CD4-positive, alpha-beta memory T cell (primary cell): Measurements from ENCODE around the gene DNAJC7. TPM values are rescaled to one million over a fixed set of nuclear protein-coding genes. Genes with fewer than 3 reads are reported as not detected.

ENCODE experiments used
- CTCF ChIA-PET: fragments of 350-600 bp; sonication (Branson Sonifier 250); formaldehyde crosslinking; loops from one replicate; lab custom pipeline; 2021; ENCODE audit warnings: inconsistent platforms; ENCODE audit not compliant: partially characterized antibody; lab: Charles Lee
- POLR2A ChIA-PET: fragments of 350-600 bp; sonication (Branson Sonifier 250); formaldehyde crosslinking; loops from one replicate; lab custom pipeline; 2021; ENCODE audit not compliant: partially characterized antibody; lab: Charles Lee
- DNase-seq, 5 donors: peaks; one replicate each; pipeline versions ENCODE4 v3.0.0 to v3.0.0-alpha.2; 2020 to 2022; ENCODE audit warnings: mixed read lengths in 1 of 5
- H3K27ac ChIP-seq: one replicate; pipeline ENCODE4 v1.7.0; 2013; ENCODE audit warnings: low read depth, low read length
- H3K27me3 ChIP-seq: 2 replicates; pipeline ENCODE4 v1.7.0; 2013; ENCODE audit warnings: mild to moderate bottlenecking, low read length, moderate library complexity; ENCODE audit not compliant: insufficient read depth
- H3K36me3 ChIP-seq: 2 replicates; pipeline ENCODE4 v1.7.0; 2013; ENCODE audit warnings: mild to moderate bottlenecking, low read length, moderate library complexity; ENCODE audit not compliant: insufficient read depth
- H3K4me1 ChIP-seq: 2 replicates; pipeline ENCODE4 v1.7.0; 2013; ENCODE audit warnings: mild to moderate bottlenecking, low read length, moderate library complexity; ENCODE audit not compliant: insufficient read depth
- H3K4me3 ChIP-seq, 2 donors: one replicate each; pipeline ENCODE4 v1.7.0; 2013; ENCODE audit warnings: low read length in 2 of 2, mild to moderate bottlenecking in 1 of 2
- H3K9me3 ChIP-seq, 2 donors: one replicate each; pipeline ENCODE4 v1.7.0; 2013; ENCODE audit warnings: low read length in 2 of 2, control low read depth in 1 of 2; ENCODE audit not compliant: control insufficient read depth in 1 of 2
- H3K27ac Mint-ChIP-seq, 7 donors: one replicate each; pipeline ENCODE4 v1.8.0; 2020 to 2021; ENCODE audit warnings: mixed read lengths in 7 of 7, mild to moderate bottlenecking in 6 of 7, inconsistent platforms in 3 of 7, moderate library complexity in 3 of 7
- H3K27me3 Mint-ChIP-seq, 2 donors: one replicate each; pipeline ENCODE4 v1.8.0; 2020 to 2021; ENCODE audit warnings: mixed read lengths in 2 of 2
- H3K36me3 Mint-ChIP-seq, 2 donors: one replicate each; pipeline ENCODE4 v1.8.0; 2020 to 2021; ENCODE audit warnings: mixed read lengths in 2 of 2, inconsistent platforms in 1 of 2, mild to moderate bottlenecking in 1 of 2
- H3K4me1 Mint-ChIP-seq, 4 donors: one replicate each; pipeline ENCODE4 v1.8.0; 2020 to 2021; ENCODE audit warnings: mixed read lengths in 4 of 4, mild to moderate bottlenecking in 1 of 4
- H3K4me3 Mint-ChIP-seq, 8 donors: one replicate each; pipeline ENCODE4 v1.8.0; 2020 to 2021; ENCODE audit warnings: mixed read lengths in 8 of 8, mild to moderate bottlenecking in 7 of 8, moderate library complexity in 6 of 8, inconsistent platforms in 3 of 8
- H3K9me3 Mint-ChIP-seq, 8 donors: one replicate each; pipeline ENCODE4 v1.8.0; 2020 to 2021; ENCODE audit warnings: mixed read lengths in 8 of 8, mild to moderate bottlenecking in 5 of 8, inconsistent platforms in 3 of 8, moderate library complexity in 1 of 8
- intact Hi-C: fragments of 100-400 bp; cut with micrococcal nuclease; formaldehyde crosslinking; loops from one replicate; pipeline ENCODE4 v1.15.1; 2023
- polyA plus RNA-seq, 2 donors: library from polyadenylated mRNA; unstranded; fragments of 300-500 nt; fragmentation: Illumina TruSeq; gene quantifications; one replicate each; pipeline ENCODE4 v1.2.3, GENCODE V29; 2021
- total RNA-seq, 2 experiments: library from RNA; stranded (reverse); gene quantifications; one replicate each; pipeline ENCODE4 v1.2.3, GENCODE V29; 2021

Gene DNAJC7
- total and polyA plus RNA-seq, 4 experiments from 2014 or later = 45.2 to 112 (median 86.7) TPM

- H3K36me3 Mint-ChIP-seq = peaks cover 39 to 77% of the 10 kb centered on the region in 2 donors
These were observed 39.2 kb downstream of the DNAJC7 start for GRCh38 chr17:41977991-41978390.

DNA sequence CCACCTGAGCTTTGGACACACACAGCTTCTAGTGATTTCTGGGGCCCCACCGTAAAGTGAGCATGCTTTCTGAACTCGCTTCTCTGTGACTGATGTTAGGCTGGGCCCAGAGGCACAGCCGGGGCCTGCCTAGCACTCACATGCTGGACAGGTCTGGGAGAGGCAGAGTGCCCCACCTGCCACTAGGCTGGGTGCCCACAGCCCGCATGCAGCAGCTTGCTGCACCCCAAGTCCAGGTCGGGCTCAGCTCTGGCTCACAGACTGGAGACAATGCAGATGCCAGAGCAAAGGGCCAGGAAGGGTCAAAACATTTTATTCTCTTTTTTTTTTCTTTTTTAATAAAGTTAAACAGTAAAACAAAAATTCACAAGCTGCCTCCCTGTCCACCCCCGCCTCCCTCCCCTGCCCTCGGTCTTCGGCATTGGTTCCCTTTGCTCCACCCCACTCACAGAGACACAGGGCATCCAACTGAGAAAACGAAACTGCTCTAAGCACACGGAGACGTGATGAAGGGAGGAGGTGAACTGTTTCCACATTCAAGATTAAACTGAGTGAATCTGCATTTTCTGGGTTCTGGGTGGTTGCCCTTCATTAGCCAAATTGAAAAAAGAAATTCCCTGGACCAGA lies 41.0 kb downstream of the DNAJC7 start:
- peak overlapping the region in 1 of 8 donors; percentile 26 for H3K4me3 Mint-ChIP-seq
- ChIA-PET CTCF (interaction anchor here (1.0 to 1.2 kb wide), 2 partner anchors 13 to 145 kb away, joined by 3 to 6 read pairs; no protein-coding TSS in a partner anchor), POLR2A (interaction anchor here (1.1 kb wide), 1 partner anchor 10 kb away, joined by 7 read pairs; the partner anchor contains the start of gene CNP)
- H3K27ac ChIP-seq = no peak overlapping the region
- DNase-seq = no peak
- H3K4me1 ChIP-seq = no peaks in the 10 kb centered on the region
- no peaks in the 10 kb centered on the region for H3K9me3 Mint-ChIP-seq
- no peak overlapping the region for H3K4me3 ChIP-seq
- no peaks in the 10 kb centered on the region for H3K9me3 ChIP-seq
- intact Hi-C loops = no loop called here
- H3K36me3 Mint-ChIP-seq = peaks cover 34 to 72% of the 10 kb centered on the region in 2 donors
- peaks cover 60% of the 10 kb centered on the region for H3K36me3 ChIP-seq
- H3K27me3 ChIP-seq = no peaks in the 10 kb centered on the region
- H3K27ac Mint-ChIP-seq = peak overlapping the region in 6 of 7 donors; percentile 48 to 85 (median 68)
- no peaks in the 10 kb centered on the region for H3K27me3 Mint-ChIP-seq
- H3K4me1 Mint-ChIP-seq = peaks cover 7 to 18% (median 8%) of the 10 kb centered on the region in 4 donors

More at GRCh38 chr17:41977991-41978390, 39.2 kb downstream of the DNAJC7 start:
- no peaks in the 10 kb centered on the region for H3K9me3 ChIP-seq
- peaks cover 65% of the 10 kb centered on the region for H3K36me3 ChIP-seq
- POLR2A ChIA-PET = no interaction called here
- intact Hi-C loops = no loop called here
- H3K4me1 ChIP-seq = no peaks in the 10 kb centered on the region
- no peak for DNase-seq
- H3K27ac ChIP-seq = no peak overlapping the region
- H3K27me3 Mint-ChIP-seq = no peaks in the 10 kb centered on the region
- H3K27ac Mint-ChIP-seq = peak overlapping the region in 2 of 7 donors; percentile 13 to 42
- CTCF ChIA-PET = no interaction called here
- H3K4me1 Mint-ChIP-seq = peaks cover 0 to 10% (median 4%) of the 10 kb centered on the region in 4 donors
- H3K4me3 Mint-ChIP-seq = no peak overlapping the region
- no peak overlapping the region for H3K4me3 ChIP-seq
- H3K9me3 Mint-ChIP-seq = no peaks in the 10 kb centered on the region
- no peaks in the 10 kb centered on the region for H3K27me3 ChIP-seq

DNA sequence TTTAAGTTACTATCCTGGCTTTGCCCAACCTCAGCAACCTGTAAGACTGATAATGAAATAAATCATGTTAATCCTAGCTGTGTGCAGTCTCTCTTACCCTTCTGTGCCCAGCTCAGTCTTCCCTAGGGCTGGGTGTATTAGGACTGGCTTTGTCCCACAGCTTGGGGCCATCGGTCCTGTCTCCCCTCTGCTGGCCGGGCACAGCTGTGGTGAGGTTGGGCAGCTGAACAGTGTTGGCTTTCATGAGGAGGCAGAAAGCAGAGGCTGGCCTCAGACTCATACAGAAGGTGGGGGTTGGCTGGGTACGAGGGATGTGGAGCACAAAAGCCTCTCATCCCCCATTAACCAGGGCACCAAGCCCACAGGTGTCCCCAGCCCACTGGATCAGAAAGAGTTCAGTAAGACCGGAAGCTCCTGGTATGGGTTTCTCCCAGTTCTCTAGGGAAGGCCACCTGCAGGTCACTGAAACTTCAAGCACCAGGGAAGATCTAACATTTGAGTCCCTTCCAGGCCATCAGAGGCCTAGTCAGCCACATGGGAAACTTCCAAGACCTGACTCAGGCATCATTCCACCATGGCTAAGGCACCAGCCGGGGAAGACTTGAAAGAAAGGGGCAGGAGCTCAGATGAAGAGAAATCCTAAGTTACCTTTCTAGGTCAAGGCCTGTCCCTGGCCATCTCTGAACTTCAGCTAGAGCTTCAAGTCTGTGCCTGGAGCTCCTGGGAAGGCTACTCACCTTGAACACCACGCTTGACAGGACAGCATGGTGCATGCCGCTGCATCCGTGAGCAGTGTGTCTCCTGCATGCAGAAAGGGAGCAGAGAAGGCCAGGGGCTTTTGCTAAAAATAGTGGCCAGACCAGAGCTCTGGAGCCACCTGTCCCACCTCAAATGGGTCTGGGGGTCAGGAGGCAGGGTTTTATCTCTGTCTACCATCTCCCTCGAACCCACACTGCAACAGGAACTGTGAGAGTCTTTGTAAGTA lies 41.8 kb downstream of the DNAJC7 start:
- H3K9me3 ChIP-seq = no peaks in the 10 kb centered on the region
- DNase-seq = no peak
- H3K36me3 ChIP-seq = peaks cover 57% of the 10 kb centered on the region
- Mint-ChIP-seq H3K4me1 (peaks cover 10 to 23% (median 12%) of the 10 kb centered on the region in 4 donors), H3K27me3 (no peaks in the 10 kb centered on the region), H3K4me3 (no peak overlapping the region), H3K36me3 (peaks cover 30 to 71% of the 10 kb centered on the region in 2 donors), H3K9me3 (no peaks in the 10 kb centered on the region), H3K27ac (peak overlapping the region in 1 of 7 donors; percentile 27)
- no peaks in the 10 kb centered on the region for H3K27me3 ChIP-seq
- intact Hi-C loops = no loop called here
- no peak overlapping the region for H3K4me3 ChIP-seq
- CTCF ChIA-PET = interaction anchor here (1.2 to 1.8 kb wide), 2 partner anchors 10 to 12 kb away, joined by 6 read pairs; no protein-coding TSS in a partner anchor
- no peak overlapping the region for H3K27ac ChIP-seq
- peaks cover 8% of the 10 kb centered on the region for H3K4me1 ChIP-seq
- POLR2A ChIA-PET = interaction anchor here (1.1 to 1.4 kb wide), 2 partner anchors 9 to 57 kb away, joined by 3 to 7 read pairs; partner anchors contain the start of genes ACLY and CNP

DNA sequence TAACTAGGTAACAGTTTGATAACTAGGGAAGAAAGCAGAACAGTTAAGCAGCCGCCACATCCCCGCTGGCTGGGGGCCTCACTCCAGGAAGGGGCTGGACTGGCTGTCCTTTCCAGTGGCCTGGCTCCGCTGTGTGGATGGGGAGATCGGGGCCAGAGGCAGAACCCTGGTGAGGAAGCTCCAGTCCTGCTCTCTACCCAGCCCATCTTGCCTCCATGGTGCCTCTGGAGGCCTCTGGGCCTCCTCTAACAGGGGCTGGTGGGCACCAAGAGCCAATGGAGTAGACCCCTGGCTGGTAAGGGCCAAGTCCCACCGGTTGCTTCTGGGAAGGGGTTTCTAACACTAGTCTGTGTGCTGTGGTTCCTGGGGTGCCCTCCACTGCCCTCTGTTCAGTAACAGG lies 42.6 kb downstream of the DNAJC7 start:
- H3K4me1 ChIP-seq = peaks cover 8% of the 10 kb centered on the region
- no peak for DNase-seq
- Mint-ChIP-seq H3K27me3 (no peaks in the 10 kb centered on the region), H3K36me3 (peaks cover 30 to 69% of the 10 kb centered on the region in 2 donors), H3K27ac (peak overlapping the region in 4 of 7 donors; percentile 32 to 57 (median 44)), H3K9me3 (no peaks in the 10 kb centered on the region), H3K4me1 (peaks cover 12 to 23% (median 13%) of the 10 kb centered on the region in 4 donors), H3K4me3 (no peak overlapping the region)
- H3K9me3 ChIP-seq = no peaks in the 10 kb centered on the region
- intact Hi-C loops = no loop called here
- ChIA-PET POLR2A (interaction anchor here (1.4 kb wide), 1 partner anchor 56 kb away, joined by 3 read pairs; the partner anchor contains the start of gene ACLY), CTCF (interaction anchor here (1.8 kb wide), 1 partner anchor 10 kb away, joined by 6 read pairs; no protein-coding TSS in a partner anchor)
- H3K4me3 ChIP-seq = no peak overlapping the region
- peaks cover 56% of the 10 kb centered on the region for H3K36me3 ChIP-seq
- H3K27ac ChIP-seq = no peak overlapping the region
- no peaks in the 10 kb centered on the region for H3K27me3 ChIP-seq

DNA sequence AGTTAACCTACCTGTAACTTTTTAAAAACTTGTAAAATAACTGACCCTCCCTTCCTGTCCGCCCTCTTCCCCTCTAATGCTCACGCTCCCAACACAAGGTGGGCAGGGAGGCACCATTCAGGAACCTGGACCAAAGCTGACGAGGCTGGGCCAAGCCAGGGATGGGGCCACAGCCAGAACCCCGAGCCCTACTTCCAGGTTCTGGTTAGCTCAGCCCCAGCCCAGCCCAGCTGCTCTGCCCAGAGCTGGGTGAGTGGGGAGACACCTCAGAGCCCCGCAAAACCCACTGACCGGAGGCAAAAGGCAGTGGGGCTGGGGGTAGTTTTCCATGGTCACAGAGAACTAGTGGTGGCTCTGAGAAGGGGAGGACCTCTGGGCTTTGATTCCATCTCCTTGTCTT lies 43.2 kb downstream of the DNAJC7 start:
- H3K27me3 Mint-ChIP-seq = no peaks in the 10 kb centered on the region
- no peaks in the 10 kb centered on the region for H3K9me3 Mint-ChIP-seq
- ChIA-PET CTCF (interaction anchor here (0.7 to 1.8 kb wide), 3 partner anchors 9 to 1289 kb away, joined by 4 to 6 read pairs (median 4); no protein-coding TSS in a partner anchor), POLR2A (interaction anchor here (0.7 to 1.4 kb wide), 2 partner anchors 55 to 139 kb away, joined by 3 to 4 read pairs; partner anchors contain the start of genes ACLY and DHX58)
- peaks cover 12% of the 10 kb centered on the region for H3K4me1 ChIP-seq
- H3K4me3 ChIP-seq = no peak overlapping the region
- H3K4me1 Mint-ChIP-seq = peaks cover 12 to 26% (median 16%) of the 10 kb centered on the region in 4 donors
- H3K27ac ChIP-seq = no peak overlapping the region
- intact Hi-C loops = no loop called here
- peaks cover 56% of the 10 kb centered on the region for H3K36me3 ChIP-seq
- H3K27ac Mint-ChIP-seq = peak overlapping the region in 4 of 7 donors; percentile 32 to 62 (median 49)
- no peaks in the 10 kb centered on the region for H3K9me3 ChIP-seq
- no peak for DNase-seq
- no peak overlapping the region for H3K4me3 Mint-ChIP-seq
- H3K27me3 ChIP-seq = no peaks in the 10 kb centered on the region
- peaks cover 30 to 69% of the 10 kb centered on the region in 2 donors for H3K36me3 Mint-ChIP-seq

GRCh38 chr17:41973408-41973811 lies 43.8 kb downstream of the DNAJC7 start:
- Histone ChIP-seq H3K36me3 (peaks cover 56% of the 10 kb centered on the region), H3K9me3 (no peaks in the 10 kb centered on the region), H3K4me1 (peaks cover 18% of the 10 kb centered on the region), H3K4me3 (no peak overlapping the region), H3K27ac (no peak overlapping the region), H3K27me3 (no peaks in the 10 kb centered on the region)
- peaks cover 30 to 66% of the 10 kb centered on the region in 2 donors for H3K36me3 Mint-ChIP-seq
- no peak for DNase-seq
- H3K27me3 Mint-ChIP-seq = no peaks in the 10 kb centered on the region
- no peaks in the 10 kb centered on the region for H3K9me3 Mint-ChIP-seq
- no peak overlapping the region for H3K4me3 Mint-ChIP-seq
- POLR2A ChIA-PET = interaction anchor here (0.7 kb wide), 1 partner anchor 140 kb away, joined by 4 read pairs; the partner anchor contains the start of gene DHX58
- peak overlapping the region in 1 of 7 donors; percentile 31 for H3K27ac Mint-ChIP-seq
- intact Hi-C loops = no loop called here
- H3K4me1 Mint-ChIP-seq = peaks cover 12 to 32% (median 16%) of the 10 kb centered on the region in 4 donors
- CTCF ChIA-PET = interaction anchor here (1.3 to 1.7 kb wide), 2 partner anchors 11 to 47 kb away, joined by 3 to 4 read pairs; partner anchors contain the start of gene NKIRAS2
